Measurements from ENCODE around the gene NUP50.

NUP50 gene

DNA sequence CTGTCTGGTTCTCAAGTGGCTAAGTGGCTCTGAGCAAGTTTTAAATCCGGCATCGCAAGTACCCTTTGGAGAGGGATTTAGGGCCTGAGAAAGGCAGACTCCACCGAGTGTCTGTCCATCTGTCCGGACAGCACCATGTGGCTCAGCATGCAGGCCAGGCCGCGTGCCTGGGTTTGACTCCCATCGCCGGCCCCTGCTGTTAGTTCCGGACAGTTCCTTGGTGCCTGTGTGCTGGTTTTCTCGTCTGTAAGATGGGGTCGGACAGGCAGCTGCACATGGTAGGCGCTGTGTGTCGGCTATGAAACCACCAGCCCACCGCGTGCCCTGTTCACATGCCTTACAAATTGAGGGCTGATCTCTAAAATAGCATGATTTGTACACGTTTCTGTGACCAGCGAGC lies 31.0 kb downstream of the NUP50 start:
- no peak for DNase-seq (ENCODE audit: low spot score)

DNA sequence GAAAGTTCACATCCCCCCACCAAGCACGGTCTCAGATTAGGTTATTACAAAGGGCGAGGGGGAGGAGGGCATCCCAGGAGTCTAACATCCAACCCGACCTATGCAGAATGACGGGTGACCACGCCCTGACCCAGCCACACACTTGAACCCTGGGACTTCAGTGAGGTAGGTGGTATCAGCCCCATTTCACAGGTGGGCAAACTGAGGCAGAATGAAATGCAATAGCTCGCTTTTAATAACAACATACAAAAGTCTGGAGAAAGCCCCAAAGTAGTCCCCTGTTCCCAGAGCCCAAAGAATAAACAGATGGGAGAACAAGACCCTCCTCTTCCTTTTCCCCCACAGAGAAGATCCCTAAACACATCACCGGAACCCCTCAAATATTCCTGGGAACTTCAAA lies 31.9 kb downstream of the NUP50 start:
- DNase-seq (ENCODE audit: low spot score): no peak

DNA sequence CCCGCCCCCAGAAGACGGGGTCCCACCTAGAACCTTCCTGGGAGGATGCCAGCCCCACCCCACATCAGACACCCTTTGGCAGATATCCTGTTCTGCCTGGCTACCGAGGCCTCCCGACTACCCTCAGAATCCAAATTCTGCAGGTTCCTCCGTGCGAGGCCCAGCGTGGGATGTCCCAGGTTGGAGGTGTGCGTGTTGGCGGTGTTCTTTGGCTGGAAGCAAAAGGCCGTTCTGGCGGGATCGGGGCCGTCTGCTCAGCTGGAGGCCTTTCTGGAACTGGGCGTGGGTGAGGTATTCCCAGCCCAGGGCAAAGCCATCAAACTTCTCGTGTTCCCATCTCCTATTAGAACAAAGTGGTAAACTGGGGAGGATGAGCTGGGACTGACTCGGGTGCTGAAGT lies 32.6 kb downstream of the NUP50 start:
- no peak for DNase-seq (ENCODE audit: low spot score)

- no peak for DNase-seq (ENCODE audit: low spot score)
These were observed 33.3 kb downstream of the NUP50 start for GRCh38 chr22:45196926-45197605.

DNA sequence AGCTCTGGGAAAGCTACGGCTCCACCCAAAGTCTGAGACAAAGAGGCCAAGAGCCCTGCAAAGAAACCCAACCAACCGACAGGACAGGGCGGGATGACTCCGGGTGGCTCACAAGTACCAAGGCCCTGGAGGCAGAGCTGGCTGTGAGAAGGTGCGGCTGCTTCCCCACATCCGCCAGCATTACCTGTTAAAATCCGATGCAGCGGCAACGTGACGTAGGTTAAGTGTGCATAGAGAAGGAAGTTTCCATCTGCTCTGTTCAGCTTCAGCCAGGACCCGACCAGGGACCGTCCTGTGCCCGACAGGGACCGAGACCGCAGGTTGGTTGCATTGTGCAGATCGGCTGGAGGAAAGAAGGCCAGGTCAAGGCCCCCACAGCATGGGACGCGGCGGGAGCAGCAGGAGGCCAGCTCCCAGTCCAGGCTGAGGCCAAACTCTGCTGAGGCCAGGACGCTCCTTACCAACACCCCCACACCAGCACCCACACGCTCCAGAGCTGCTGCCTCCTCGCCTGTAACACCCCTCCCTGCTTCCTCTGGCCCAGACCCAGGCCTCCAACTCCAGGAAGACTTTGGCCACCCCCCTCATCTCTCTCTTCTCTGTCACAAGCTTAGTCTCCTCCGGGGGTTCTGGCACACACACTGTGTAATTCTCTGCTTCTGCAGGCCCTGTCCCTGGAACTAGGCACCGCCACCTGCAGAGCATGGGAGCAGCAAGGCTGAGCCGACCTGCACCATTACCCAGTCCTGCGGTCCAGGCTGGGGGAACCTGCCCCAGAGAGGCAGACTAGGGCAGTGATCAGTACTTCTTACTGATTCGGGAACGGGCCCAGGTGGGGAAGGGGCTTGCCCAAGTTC lies 34.1 kb downstream of the NUP50 start:
- no peak for DNase-seq (ENCODE audit: low spot score)

GRCh38 chr22:45198463-45198795 lies 34.7 kb downstream of the NUP50 start:
- no peak for DNase-seq (ENCODE audit: low spot score)

DNA sequence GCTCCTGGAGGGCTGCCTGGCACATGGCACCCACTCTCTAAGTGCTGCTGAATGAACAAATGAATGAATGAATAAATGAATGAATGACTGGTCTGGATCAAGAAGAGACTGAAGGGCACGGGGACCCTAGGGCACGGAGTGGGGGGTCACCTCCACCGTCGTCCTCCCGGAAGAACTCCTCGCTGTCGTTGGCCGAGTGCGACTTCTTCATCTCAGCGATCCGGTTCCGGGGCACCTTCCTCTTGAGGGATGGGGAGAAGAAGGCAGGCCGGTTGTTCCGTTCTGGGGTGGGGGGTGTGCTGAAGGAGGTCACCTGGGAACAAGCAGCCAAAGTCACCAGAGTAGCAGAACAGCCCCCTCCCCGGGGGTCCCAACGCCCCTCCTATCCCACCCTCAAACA lies 36.0 kb downstream of the NUP50 start:
- no peak for DNase-seq (ENCODE audit: low spot score)

GRCh38 chr22:45200230-45200629 lies 36.5 kb downstream of the NUP50 start:
- DNase-seq (ENCODE audit: low spot score): no peak

GRCh38 chr22:45200860-45201511 lies 37.3 kb downstream of the NUP50 start:
- no peak for DNase-seq (ENCODE audit: low spot score)

DNA sequence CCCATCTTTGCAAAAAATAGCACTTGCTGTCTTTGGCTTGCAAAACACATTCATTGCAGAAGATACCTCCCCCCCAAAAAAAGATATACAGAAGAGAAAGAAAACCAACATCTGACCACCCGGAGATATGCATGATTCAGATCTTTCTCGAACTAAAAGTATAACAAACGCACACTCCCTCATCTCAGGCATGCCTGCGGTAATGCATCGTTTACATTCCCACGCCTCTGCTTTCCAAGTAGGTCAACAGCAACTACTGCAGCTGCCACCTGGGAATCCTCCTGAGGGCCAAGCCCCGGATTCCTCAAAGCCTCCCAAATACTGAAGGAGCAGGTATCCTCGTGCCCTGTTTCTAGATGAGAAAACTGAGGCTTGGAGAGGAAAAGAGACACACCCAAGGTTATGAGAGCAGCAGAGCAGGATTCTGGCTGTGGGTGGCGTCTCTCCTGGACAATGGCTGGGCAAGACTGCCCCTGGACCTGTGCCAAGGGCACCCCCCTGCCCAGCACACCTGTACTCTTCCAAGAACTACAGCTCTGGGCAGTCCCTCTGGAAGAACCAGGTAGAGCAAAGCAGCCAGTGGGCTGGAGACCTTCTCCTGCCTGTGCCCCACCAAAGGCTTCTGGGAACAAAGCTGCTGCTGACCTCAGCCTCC lies 38.1 kb downstream of the NUP50 start:
- no peak for DNase-seq (ENCODE audit: low spot score)

DNA sequence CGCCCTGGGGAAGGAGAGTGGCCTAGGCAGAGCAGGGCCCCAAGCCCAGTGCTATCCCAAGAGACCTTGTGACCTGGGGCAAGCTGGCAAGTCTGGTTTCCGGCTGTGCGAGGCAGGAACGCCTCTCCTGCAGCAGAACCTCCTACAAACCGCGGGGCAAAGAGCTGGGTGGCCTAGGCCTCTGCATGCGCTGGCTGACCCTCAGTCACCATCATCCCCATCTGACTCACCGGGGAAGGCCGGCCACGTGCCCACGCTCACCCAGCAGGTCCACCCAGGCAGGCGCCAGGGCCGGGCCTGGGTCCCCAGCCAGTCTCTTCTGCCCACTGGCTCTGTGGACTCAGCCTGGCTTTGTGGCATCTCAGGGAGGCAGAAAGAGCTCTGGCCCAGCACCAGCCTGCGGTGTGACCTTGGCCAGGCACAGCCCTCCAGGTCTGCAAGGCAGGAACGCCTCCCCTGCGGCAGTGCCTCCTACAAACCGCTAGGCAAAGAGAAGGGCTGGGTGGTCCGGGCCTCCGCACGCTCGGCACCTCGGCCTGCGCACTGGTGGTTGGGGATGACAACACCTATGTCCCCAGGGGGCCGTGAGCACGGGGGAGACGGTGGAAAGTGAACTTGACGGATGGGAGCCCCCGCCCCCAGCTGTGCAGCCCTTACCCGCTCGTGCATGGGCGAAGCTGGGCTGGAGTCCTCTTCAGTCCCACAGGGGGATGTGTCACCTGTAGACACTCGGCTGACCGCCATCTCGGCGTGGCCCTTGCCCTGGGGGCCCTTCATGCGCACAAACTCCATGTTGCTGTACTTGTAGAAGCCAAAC lies 38.8 kb downstream of the NUP50 start:
- no peak for DNase-seq (ENCODE audit: low spot score)

DNA sequence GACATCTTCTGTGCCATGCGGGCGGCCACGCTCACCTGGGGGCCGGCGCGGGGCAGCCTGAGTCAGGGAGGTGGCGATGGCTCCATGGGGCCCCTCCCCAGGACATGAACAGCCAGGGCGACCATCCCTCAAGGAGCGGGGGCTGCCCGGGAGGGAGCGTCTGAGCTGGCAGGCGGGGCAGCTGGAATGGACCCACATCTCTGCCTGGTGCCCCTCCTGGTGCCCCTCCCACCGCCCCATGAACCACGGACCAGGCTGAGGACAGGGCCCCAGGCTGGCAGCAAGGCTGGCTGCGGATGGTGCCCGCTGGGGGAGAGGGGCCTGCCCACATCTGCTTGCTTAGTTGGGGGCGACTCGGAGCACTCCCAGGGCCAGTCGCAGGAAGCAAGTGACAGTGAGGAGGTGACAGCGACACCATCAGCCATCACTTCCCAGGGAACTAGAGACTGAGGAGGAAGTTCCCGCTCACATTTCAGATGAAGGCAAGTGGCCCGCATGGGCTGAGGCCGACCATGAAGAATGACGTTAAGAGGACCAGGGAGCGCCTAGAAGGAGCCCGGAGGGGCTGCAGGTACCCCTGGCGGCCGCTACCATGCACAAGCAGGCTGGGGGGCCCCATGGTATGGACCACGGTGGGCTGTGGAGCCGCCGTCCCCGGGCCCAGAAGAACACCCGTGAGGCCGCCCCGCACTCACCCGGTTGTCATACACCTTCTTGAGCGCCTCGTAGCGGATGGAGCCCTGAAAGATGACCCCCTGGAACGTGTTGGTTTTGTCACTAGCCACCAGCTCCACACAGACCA lies 39.6 kb downstream of the NUP50 start:
- no peak for DNase-seq (ENCODE audit: low spot score)

DNA sequence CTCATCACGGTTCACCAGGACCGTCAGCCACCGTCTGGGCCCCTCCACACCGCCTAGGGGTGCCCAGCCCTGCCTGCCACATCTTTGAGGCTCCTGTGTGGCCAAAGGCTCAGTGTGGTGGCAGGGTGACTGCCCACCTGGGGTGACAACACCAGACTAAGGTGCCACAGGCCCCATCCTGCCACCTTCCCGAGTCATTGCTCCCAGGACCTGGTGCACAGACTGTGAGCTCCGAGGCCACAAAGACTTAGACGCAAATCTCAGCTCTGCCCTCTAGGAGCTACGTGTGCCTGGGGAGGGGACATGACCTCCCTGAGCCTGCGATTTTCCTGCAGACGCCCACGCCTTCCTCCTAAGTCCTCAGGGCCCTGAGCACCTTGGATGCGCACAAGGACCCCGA lies 40.5 kb downstream of the NUP50 start:
- no peak for DNase-seq (ENCODE audit: low spot score)

DNA sequence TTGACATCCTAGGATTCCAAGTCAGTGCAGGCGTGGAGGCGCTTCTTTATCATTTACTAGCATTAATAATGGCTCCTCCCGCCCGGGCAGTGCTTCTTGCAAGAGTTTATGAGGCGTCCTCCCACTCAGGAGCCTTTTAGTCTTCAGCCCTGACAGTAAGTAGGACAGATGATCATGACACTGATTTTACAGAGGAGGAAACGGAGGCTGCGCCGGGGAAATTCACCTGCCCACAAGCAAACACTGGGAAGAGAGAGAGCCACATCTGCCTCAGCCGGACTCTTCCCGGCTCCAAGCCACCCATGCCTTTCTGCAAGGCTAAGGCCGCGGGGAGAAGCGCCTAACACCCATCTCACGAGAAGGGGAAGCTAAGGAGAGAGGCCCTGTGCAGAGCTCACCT lies 41.1 kb downstream of the NUP50 start:
- DNase-seq (ENCODE audit: low spot score): no peak

GRCh38 chr22:45205276-45205925 lies 41.7 kb downstream of the NUP50 start:
- DNase-seq (ENCODE audit: low spot score): no peak

DNA sequence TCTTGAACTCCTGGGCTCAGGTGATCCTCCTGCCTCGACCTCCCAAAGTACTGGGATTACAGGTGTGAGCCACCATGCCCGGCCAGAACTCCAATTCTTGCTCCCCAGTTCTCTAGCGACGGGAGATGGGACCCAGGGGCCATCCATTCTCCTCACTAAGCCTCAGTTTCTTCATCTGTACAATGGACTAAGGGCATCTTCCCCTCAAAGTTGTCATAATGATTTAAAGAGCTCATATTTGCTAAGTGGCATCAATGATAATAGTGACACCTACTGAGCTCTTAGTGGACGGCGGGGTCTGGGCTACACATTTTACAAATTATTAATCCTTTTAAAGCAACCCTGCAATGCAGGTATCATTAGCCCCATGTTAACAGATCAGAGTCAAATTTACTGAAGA lies 42.5 kb downstream of the NUP50 start:
- DNase-seq (ENCODE audit: low spot score): no peak

DNA sequence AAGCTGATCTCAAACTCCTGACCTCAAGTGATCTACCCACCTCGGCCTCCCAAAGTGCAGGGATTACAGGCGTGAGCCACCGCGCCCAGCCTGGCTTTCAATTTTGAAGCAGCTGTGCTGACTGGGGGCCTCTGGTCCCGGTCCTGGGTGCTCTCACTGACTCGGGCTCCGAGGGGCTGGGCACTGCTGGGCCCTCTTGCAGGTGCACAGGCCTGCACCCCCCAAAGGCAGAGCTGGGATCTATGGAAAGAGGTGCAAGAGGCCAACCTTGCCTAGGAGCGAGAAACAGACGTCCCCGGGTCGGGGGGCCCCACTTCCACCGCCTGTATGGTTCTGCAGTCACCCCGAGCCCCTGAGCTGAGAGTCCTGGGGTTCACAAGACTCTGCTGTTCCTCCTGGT lies 43.8 kb downstream of the NUP50 start:
- no peak for DNase-seq (ENCODE audit: low spot score)

DNA sequence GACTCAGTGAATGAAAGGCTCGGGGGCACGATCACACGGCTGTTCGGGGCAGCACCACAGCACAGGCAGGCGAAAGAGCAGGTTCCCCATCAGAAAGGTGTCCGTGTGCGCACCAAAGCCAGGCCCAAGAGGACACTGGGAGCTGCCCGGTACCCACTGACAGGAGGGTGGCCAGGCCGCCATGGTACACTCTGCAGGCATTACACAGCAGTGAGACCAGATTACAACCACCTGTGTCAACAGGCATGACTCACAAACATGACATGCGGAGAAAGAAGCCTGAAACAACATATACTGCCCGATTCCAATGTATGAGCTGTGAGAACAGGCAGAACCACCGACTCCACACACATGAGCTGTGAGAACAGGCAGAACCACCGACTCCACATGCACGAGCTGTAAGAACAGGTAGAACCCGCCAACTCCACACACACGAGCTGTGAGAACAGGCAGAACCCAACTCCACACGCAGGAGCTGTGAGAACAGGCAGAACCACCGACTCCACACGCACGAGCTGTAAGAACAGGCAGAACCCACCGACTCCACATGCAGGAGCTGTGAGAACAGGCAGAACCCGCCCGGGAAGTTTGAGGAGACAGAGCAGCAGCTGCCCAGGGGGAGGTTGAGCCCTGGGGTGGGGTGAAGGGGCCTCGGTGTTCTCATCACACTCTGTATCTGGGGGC lies 44.4 kb downstream of the NUP50 start:
- DNase-seq (ENCODE audit: low spot score): no peak

GRCh38 chr22:45208696-45208992 lies 44.9 kb downstream of the NUP50 start:
- no peak for DNase-seq (ENCODE audit: low spot score)

All from putamen (tissue), 1 donor.